ENCODE data around the gene FBXL16.

DNA sequence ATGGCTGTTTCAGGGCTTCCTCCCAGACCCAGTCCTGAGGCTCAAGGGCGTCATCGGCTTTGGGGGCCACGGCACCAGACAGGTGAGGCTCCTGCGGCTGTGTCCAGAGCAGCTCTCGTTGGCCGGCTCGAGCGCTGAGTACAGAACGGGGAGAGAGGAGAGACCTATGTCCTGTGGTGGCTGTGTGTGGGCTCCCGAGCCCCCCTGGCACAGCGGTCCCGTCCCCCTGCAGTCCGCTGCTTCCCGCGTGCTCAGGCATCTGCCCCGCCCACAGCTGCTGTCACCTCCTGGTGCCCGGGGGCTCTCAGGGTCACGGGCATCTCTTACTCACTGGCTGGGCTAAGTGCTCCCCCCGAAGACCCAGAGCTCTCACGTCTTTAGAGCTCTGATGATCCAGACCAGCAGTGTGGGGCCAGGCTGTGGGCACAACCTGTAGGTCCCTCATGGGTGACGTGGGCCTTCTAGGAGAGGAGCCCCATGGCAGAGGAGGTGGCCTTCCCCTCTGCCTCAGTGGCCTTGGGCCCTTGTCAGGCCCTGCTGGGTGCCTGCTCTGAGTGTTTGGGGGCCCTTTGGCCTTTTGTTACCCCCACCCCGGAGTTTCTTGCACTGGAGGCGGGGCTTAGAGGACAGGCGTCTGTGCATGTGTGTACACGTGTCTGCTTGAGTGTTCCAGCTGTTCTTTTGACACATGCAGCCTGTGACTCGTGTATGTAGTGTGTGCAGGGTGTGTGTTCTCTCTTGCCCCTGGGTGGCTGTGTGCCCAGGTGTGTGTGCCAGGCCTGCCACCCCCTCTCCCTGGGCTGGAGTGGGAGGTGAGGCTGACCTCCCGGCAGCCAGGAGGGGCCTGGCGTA is 52.9 kb downstream of the FBXL16 start:
- TF ChIP-seq, protein P1, sequence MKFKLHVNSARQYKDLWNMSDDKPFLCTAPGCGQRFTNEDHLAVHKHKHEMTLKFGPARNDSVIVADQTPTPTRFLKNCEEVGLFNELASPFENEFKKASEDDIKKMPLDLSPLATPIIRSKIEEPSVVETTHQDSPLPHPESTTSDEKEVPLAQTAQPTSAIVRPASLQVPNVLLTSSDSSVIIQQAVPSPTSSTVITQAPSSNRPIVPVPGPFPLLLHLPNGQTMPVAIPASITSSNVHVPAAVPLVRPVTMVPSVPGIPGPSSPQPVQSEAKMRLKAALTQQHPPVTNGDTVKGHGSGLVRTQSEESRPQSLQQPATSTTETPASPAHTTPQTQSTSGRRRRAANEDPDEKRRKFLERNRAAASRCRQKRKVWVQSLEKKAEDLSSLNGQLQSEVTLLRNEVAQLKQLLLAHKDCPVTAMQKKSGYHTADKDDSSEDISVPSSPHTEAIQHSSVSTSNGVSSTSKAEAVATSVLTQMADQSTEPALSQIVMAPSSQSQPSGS (tag by site-specific recombination; IDR thresholded peaks at IDR 0.05; ENCODE audit: low read depth) = no peak
- TF ChIP-seq, protein P2, sequence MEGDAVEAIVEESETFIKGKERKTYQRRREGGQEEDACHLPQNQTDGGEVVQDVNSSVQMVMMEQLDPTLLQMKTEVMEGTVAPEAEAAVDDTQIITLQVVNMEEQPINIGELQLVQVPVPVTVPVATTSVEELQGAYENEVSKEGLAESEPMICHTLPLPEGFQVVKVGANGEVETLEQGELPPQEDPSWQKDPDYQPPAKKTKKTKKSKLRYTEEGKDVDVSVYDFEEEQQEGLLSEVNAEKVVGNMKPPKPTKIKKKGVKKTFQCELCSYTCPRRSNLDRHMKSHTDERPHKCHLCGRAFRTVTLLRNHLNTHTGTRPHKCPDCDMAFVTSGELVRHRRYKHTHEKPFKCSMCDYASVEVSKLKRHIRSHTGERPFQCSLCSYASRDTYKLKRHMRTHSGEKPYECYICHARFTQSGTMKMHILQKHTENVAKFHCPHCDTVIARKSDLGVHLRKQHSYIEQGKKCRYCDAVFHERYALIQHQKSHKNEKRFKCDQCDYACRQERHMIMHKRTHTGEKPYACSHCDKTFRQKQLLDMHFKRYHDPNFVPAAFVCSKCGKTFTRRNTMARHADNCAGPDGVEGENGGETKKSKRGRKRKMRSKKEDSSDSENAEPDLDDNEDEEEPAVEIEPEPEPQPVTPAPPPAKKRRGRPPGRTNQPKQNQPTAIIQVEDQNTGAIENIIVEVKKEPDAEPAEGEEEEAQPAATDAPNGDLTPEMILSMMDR (tag by site-specific recombination; IDR thresholded peaks at IDR 0.05) = no peak
- TF ChIP-seq BCL11B (tag by site-specific recombination; IDR thresholded peaks at IDR 0.05; ENCODE audit: low read depth) (no peak), ZNF510 (tag by site-specific recombination; IDR thresholded peaks at IDR 0.05; ENCODE audit: insufficient replicate concordance) (no peak), YY1 (tag by site-specific recombination; IDR thresholded peaks at IDR 0.05) (no peak)

Measured in HEK293 (cell line).